Activated CD4-positive, alpha-beta memory T cell treated with anti-CD3 and anti-CD28 coated beads for 36 hours (primary cell): ENCODE results near the gene GZMM. TPM values are rescaled to one million over a fixed set of nuclear protein-coding genes. Genes with fewer than 3 reads are reported as not detected.

Experiments used
- CTCF ChIA-PET: fragments of 350-600 bp; sonication (Branson Sonifier 250); formaldehyde crosslinking; loops from one replicate; lab custom pipeline; 2021; ENCODE audit warnings: antibody characterized with exemption, inconsistent platforms; lab: Charles Lee
- POLR2A ChIA-PET: fragments of 350-600 bp; sonication (Branson Sonifier 250); formaldehyde crosslinking; loops from one replicate; lab custom pipeline; 2021; ENCODE audit warnings: antibody characterized with exemption; lab: Charles Lee
- DNase-seq: peaks from one replicate; pipeline ENCODE4 v3.0.0-alpha.2; 2020
- H3K27ac Mint-ChIP-seq: one replicate; pipeline ENCODE4 v1.8.0; 2021; ENCODE audit warnings: mixed read lengths
- H3K27me3 Mint-ChIP-seq: one replicate; pipeline ENCODE4 v1.8.0; 2021; ENCODE audit warnings: mixed read lengths
- H3K36me3 Mint-ChIP-seq: one replicate; pipeline ENCODE4 v1.8.0; 2021; ENCODE audit warnings: mixed read lengths
- H3K4me1 Mint-ChIP-seq: one replicate; pipeline ENCODE4 v1.8.0; 2021; ENCODE audit warnings: low read depth, mixed read lengths
- H3K4me3 Mint-ChIP-seq: one replicate; pipeline ENCODE4 v1.8.0; 2021; ENCODE audit warnings: mild to moderate bottlenecking, mixed read lengths
- H3K9me3 Mint-ChIP-seq: one replicate; pipeline ENCODE4 v1.8.0; 2021; ENCODE audit warnings: mixed read lengths
- intact Hi-C: fragments of 100-400 bp; cut with micrococcal nuclease; formaldehyde crosslinking; loops from one replicate; pipeline ENCODE4 v1.15.1; 2023
- total RNA-seq, 2 experiments: library from RNA; stranded (reverse); gene quantifications; one replicate each; pipeline ENCODE4 v1.2.3, GENCODE V29; 2021

The GZMM gene
- total RNA-seq, 2 experiments from 2014 or later = 27.2 to 27.4 TPM

DNA sequence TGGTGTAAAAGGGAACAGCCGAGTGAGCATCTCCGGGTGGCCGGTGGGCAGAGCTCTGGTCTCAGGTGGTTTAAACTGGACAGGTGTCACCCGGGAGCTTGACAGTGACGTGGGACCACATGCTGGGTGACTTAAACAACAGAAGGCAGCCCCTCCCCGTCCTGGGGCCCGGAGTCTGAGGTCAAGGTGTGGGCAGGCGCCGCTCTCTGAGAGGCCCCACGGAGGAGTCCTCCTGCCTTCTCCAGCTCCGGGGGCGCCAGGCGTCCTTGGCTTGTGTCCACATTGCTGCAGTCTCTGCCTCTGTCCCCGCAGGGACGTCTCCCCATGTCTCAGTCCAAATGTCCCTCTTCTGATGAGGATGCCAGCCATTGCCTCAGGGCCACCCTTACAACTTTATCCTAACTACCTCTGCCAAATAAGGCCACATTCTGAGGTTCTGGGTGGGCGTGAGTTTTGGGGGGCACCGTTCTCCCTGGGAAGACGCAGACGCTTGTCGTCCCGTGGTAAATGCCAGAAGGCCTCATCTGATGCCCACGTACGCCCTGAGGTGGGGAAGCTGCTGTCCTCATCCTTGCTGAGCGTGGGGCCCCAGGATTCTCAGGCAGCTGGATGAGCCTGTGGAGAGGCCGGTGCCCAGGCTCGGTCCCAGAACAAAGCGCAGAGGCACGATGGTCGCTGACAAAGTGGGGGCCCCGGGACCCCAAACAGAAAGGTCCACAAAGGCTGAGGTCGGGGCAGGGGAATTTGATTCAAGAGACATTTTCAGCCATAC is 12.9 kb downstream of the GZMM start:
- Mint-ChIP-seq H3K27ac (no peak overlapping the region), H3K36me3 (no peaks in the 10 kb centered on the region), H3K9me3 (no peaks in the 10 kb centered on the region), H3K4me3 (no peak overlapping the region), H3K4me1 (no peaks in the 10 kb centered on the region), H3K27me3 (no peaks in the 10 kb centered on the region)
- intact Hi-C loops = no loop called here
- ChIA-PET POLR2A (no interaction called here), CTCF (no interaction called here)
- no peak for DNase-seq

DNA sequence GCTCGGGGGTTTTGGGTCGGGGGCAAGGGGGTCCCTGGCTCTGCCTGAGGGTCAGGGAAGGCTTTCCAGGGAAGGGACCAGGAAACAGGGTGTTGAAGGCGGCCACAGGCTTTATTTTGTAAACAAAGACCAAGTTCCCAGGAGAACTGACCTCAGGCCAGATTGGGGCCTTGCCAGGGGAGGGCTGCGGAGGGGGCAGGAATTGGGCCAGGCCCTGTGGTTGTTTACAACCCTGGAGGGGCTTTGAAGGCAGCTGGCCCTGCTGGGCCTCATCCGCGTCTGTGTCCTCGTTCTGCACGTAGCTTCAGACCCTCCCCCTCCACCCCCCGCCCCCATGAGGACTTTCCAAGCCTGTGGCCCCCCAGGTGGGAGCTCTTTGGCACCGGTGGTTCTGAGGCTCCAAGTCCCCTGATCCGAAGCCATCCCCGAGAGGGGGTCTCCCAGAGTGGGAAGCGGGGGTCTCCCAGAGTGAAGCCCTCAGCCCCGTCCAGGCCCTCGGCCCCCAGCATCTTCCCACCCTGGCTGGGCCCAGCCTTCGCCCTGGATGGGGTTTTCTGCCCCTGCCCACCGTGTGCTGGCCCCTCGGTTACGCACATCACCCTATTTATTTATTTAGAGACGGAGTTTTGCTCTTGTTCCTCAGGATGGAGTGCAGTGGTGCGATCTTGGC is 15.1 kb downstream of the GZMM start:
- ChIA-PET POLR2A (no interaction called here), CTCF (no interaction called here)
- no peaks in the 10 kb centered on the region for H3K36me3 Mint-ChIP-seq
- H3K9me3 Mint-ChIP-seq = no peaks in the 10 kb centered on the region
- H3K27ac Mint-ChIP-seq = no peak overlapping the region
- no peak for DNase-seq
- intact Hi-C loops = no loop called here
- H3K27me3 Mint-ChIP-seq = no peaks in the 10 kb centered on the region
- H3K4me1 Mint-ChIP-seq = no peaks in the 10 kb centered on the region
- H3K4me3 Mint-ChIP-seq = no peak overlapping the region

DNA sequence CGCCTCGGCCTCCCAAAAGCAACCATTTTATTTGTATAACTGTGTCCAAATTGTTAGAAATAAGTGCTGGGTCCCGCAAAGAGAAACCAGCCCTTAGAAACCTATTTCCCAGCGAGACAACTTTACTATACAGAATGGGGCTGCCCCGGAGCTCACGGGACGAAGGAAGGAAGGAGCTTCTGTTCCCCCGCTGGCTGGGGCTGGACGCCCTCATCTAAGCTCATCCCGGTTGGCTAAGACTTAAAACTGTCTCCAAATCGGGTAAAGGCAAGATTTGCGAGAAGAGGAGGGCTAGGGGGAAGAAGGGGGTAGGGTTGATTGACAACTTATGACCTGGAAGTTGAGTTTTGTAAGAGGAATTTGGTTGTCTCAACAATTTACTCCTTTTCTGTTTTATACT is 16.3 kb downstream of the GZMM start:
- no peaks in the 10 kb centered on the region for H3K9me3 Mint-ChIP-seq
- no peak overlapping the region for H3K27ac Mint-ChIP-seq
- intact Hi-C loops = no loop called here
- CTCF ChIA-PET = interaction anchor here (1.1 kb wide), 1 partner anchor 49 kb away, joined by 5 read pairs; no protein-coding TSS in a partner anchor
- H3K4me1 Mint-ChIP-seq = no peaks in the 10 kb centered on the region
- H3K36me3 Mint-ChIP-seq = no peaks in the 10 kb centered on the region
- H3K4me3 Mint-ChIP-seq = no peak overlapping the region
- no peaks in the 10 kb centered on the region for H3K27me3 Mint-ChIP-seq
- no peak for DNase-seq
- POLR2A ChIA-PET = no interaction called here

DNA sequence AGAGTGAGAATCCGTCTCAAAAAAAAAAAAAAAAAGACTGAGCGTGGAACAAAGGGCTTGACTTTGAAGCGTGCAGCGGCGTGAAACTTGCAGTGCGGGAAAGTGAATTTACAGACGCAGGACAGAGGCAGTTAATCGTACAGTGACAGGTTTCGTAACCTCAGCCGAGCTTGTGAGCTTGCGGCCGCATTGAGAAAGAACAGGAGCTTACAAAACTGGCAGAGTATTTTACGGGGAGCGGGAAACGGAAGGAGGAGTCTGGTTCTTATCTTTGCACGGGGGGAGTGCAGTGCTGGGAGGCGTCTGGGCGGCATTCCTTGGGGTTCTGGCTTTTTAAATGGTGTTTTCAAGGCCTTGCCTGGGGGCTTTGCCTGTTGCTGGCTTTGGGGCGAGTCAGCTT is 22.6 kb downstream of the GZMM start:
- POLR2A ChIA-PET = no interaction called here

DNA sequence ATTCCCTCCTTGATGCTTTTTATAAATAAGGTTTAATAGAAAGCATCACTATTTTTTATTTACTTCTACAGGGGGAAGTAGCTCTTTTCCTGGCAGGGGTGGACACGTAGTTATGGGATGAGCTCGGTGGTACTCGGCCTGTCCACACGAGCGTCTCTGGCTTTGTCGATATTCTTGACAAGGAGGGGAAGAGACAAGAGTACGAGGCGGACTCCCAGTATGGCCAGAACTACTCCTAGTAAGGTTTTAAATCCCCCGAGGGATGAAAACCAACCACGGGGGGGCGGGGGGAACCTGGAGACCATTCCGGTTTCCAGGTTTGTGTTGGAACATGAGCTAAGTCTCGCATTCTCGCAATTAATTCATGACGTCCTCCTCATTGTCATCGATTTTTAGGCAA is 23.0 kb downstream of the GZMM start:
- H3K27me3 Mint-ChIP-seq = no peaks in the 10 kb centered on the region
- H3K4me3 Mint-ChIP-seq = no peak overlapping the region
- peaks cover 8% of the 10 kb centered on the region for H3K4me1 Mint-ChIP-seq
- DNase-seq = no peak
- H3K27ac Mint-ChIP-seq = no peak overlapping the region
- H3K9me3 Mint-ChIP-seq = no peaks in the 10 kb centered on the region
- CTCF ChIA-PET = interaction anchor here (0.8 to 2.1 kb wide), 2 partner anchors 18 to 56 kb away, joined by 3 to 4 read pairs; no protein-coding TSS in a partner anchor
- intact Hi-C loops = no loop called here
- POLR2A ChIA-PET = interaction anchor here (0.5 kb wide), 1 partner anchor 37 kb away, joined by 4 read pairs; no protein-coding TSS in a partner anchor
- H3K36me3 Mint-ChIP-seq = peaks cover 4% of the 10 kb centered on the region

More for the DNA sequence above, 22.6 kb downstream of the GZMM start:
- no peak for DNase-seq
- peaks cover 4% of the 10 kb centered on the region for H3K36me3 Mint-ChIP-seq
- no peaks in the 10 kb centered on the region for H3K9me3 Mint-ChIP-seq
- peaks cover 8% of the 10 kb centered on the region for H3K4me1 Mint-ChIP-seq
- no peaks in the 10 kb centered on the region for H3K27me3 Mint-ChIP-seq
- intact Hi-C loops = no loop called here
- CTCF ChIA-PET = no interaction called here
- no peak overlapping the region for H3K27ac Mint-ChIP-seq
- H3K4me3 Mint-ChIP-seq = no peak overlapping the region

DNA sequence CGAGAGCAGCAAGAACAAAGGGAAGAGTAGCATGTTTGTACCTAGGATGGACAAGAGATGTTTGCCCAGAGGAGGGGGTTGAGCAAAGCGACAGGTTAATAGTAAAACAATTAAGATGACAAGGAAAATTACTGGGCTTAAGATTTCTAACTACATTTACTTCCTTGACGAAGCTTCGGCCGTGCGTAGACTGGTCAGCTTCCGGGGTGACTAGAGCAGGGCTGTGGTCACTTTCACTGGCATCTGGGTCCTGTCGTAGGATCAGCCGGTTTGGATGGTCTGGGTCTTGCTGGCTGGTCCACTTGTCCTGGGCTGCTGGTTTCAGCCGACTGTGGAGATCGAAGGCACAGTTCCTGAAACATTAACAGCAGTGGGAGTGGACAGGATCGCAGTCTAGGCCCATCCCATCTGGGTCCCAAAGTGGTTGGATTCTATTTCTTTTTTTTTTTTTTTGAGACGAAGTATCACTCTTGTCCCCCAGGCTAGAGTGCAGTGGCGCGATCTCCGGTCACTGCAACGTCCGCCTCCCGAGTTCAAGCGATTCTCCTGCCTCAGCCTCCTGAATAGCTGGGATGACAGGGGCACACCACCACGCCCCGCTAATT is 23.5 kb downstream of the GZMM start:
- ChIA-PET POLR2A (interaction anchor here (0.5 kb wide), 1 partner anchor 38 kb away, joined by 4 read pairs; no protein-coding TSS in a partner anchor), CTCF (interaction anchor here (0.8 to 2.1 kb wide), 2 partner anchors 18 to 57 kb away, joined by 3 to 4 read pairs; no protein-coding TSS in a partner anchor)
- H3K9me3 Mint-ChIP-seq = no peaks in the 10 kb centered on the region
- H3K4me3 Mint-ChIP-seq = no peak overlapping the region
- DNase-seq = no peak
- H3K4me1 Mint-ChIP-seq = peaks cover 10% of the 10 kb centered on the region
- intact Hi-C loops = no loop called here
- H3K36me3 Mint-ChIP-seq = peaks cover 4% of the 10 kb centered on the region
- no peak overlapping the region for H3K27ac Mint-ChIP-seq
- H3K27me3 Mint-ChIP-seq = no peaks in the 10 kb centered on the region

DNA sequence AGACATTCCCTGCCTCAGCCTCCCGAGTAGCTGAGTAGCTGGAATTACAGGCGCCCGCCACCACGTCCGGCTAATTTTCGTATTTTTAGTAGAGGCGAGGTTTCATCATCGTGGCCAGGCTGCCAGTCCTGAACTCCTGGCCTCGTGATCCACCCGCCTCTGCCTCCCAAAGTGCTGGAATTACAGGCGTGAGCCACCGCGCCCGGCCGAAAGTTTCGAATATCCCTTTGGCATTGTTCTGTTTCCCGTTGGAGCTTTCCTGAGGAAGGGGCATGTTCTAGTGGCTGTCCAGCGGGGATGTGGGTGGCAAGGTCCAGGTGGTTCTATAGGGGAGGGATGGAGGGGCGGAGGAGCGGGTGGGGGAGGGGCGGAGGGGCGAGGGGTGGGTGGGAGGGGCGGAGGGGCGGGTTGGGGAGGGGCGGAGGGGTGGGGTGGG is 26.4 kb downstream of the GZMM start:
- H3K27me3 Mint-ChIP-seq = no peaks in the 10 kb centered on the region
- peak overlapping the region; percentile 79 for H3K27ac Mint-ChIP-seq
- ChIA-PET POLR2A (no interaction called here), CTCF (no interaction called here)
- H3K36me3 Mint-ChIP-seq = peaks cover 4% of the 10 kb centered on the region
- H3K4me3 Mint-ChIP-seq = peak overlapping the region; percentile 63
- peaks cover 26% of the 10 kb centered on the region for H3K4me1 Mint-ChIP-seq
- no peak for DNase-seq
- intact Hi-C loops = no loop called here
- H3K9me3 Mint-ChIP-seq = no peaks in the 10 kb centered on the region

DNA sequence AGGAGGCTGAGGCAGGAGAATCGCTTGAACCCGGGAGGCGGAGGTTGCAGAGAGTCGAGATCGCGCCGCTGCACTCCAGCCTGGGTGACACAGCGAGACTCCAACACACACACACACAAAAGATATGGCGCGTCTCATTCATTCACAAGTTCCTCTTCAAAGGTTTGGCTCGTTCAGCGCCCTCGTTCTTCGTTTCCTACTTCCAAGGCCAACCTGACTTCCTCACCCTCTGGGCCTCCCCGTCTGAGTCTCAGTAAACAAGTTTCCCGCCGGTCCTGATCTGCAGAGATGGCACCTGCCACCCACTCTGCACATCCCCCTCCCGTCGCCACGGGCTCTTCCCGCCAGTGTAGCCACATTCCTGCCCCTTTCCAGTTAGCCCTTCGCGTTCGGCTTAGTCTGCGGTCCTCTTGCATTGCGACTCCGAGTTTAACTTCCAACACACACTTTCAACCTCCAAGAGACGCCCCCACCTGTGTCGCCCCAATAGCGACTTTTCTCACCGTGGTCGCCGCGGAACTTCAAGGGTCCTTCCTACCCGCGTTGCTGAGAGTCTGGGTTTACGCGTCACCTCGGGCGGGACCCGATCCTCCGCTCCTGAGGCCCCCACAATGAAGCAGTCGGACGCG is 27.2 kb downstream of the GZMM start:
- DNase-seq = peak; percentile 75
- peak overlapping the region; percentile 93 for H3K27ac Mint-ChIP-seq
- H3K9me3 Mint-ChIP-seq = no peaks in the 10 kb centered on the region
- POLR2A ChIA-PET = interaction anchor here (0.6 to 1.1 kb wide), 2 partner anchors 28 to 61 kb away, joined by 3 to 5 read pairs; no protein-coding TSS in a partner anchor
- intact Hi-C loops = no loop called here
- peak overlapping the region; percentile 92 for H3K4me3 Mint-ChIP-seq
- H3K27me3 Mint-ChIP-seq = no peaks in the 10 kb centered on the region
- peaks cover 29% of the 10 kb centered on the region for H3K4me1 Mint-ChIP-seq
- H3K36me3 Mint-ChIP-seq = peaks cover 4% of the 10 kb centered on the region
- CTCF ChIA-PET = interaction anchor here (1.7 kb wide), 1 partner anchor 60 kb away, joined by 8 read pairs; no protein-coding TSS in a partner anchor

DNA sequence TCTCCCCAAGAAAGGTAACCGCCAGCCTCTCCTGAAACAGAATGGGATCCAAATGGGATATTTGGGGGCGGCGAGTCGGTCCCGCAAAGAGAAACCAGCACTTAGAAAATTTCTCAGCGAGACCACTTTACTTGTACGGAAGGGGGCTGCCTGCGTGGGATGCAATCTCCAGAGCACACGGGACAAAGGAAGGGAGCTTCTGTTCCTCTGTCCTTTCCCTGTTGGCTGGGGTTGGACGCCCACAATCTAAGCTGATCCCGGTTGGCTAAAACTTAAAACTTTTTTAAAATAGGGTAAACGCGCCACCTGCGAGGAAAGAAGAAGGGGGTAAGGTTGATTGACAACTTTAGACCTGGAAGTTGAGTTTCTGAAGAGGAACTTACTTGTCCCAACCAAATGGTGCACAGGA is 27.7 kb downstream of the GZMM start:
- peak; percentile 46 for DNase-seq
- H3K27ac Mint-ChIP-seq = peak overlapping the region; percentile 93
- POLR2A ChIA-PET = interaction anchor here (0.6 to 1.1 kb wide), 2 partner anchors 29 to 61 kb away, joined by 3 to 5 read pairs; no protein-coding TSS in a partner anchor
- H3K36me3 Mint-ChIP-seq = peaks cover 4% of the 10 kb centered on the region
- peaks cover 31% of the 10 kb centered on the region for H3K4me1 Mint-ChIP-seq
- intact Hi-C loops = no loop called here
- CTCF ChIA-PET = interaction anchor here (1.7 kb wide), 1 partner anchor 61 kb away, joined by 8 read pairs; no protein-coding TSS in a partner anchor
- no peaks in the 10 kb centered on the region for H3K27me3 Mint-ChIP-seq
- H3K4me3 Mint-ChIP-seq = peak overlapping the region; percentile 92
- H3K9me3 Mint-ChIP-seq = no peaks in the 10 kb centered on the region

DNA sequence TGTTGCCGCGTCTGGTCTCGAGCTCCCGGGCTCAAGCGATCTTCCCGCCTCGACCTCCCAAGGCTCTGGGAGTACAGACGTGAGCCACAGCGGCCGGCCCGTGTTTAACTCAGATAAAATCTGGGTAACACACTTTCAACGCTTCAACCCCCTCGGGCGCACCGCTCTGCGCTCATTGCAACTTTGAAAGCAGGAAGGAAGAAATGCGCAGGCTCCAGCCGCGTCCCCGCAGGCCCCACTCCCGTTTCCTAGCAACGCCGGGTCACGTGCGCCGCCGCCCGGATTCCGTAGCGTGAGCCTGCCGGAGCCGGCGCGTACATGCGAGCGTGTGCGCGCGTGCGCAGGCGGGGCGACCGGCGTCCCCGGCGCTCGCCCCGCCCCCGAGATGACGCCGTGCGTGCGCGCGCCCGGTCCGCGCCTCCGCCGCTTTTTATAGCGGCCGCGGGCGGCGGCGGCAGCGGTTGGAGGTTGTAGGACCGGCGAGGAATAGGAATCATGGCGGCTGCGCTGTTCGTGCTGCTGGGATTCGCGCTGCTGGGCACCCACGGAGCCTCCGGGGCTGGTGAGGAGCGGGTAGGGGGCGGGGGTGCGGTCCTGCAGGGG is 28.4 kb downstream of the GZMM start, which contains the start of gene BSG:
Gene BSG (plus strand): TSS at position 457 of the 603 bp plus-strand sequence. CDS start 39 bp downstream, at position 496.
- Mint-ChIP-seq H3K9me3 (no peaks in the 10 kb centered on the region), H3K4me1 (peaks cover 35% of the 10 kb centered on the region), H3K27ac (peak within 1 kb of the TSS; percentile 93), H3K36me3 (peaks cover 4% of the 10 kb centered on the region), H3K4me3 (peak within 1 kb of the TSS; percentile 92), H3K27me3 (no peaks in the 10 kb centered on the region)
- ChIA-PET POLR2A (interaction anchor here (0.6 to 1.1 kb wide), 5 partner anchors 25 to 85 kb away, joined by 3 to 5 read pairs (median 3); no protein-coding TSS in a partner anchor), CTCF (interaction anchor here (0.6 to 1.7 kb wide), 2 partner anchors 13 to 62 kb away, joined by 3 to 8 read pairs; no protein-coding TSS in a partner anchor)
- DNase-seq = peak; percentile 99
- intact Hi-C loops = loop anchor here (1.0 to 2.0 kb wide), 6 partner anchors 39 to 225 kb away; partner anchors contain the start of genes CDC34, PTBP1 and TPGS1
